ENCODE results near the gene MALL.
"Not testable (repeated sequence)": the region's sequence is repeated elsewhere in the genome, so short reads cannot be mapped to it uniquely, and the experiment has no call there.

Gene MALL

GRCh38 chr2:110095994-110096633, 19.5 kb downstream of the MALL start:
- H3K27ac ChIP-seq (ENCODE audit: low read length): no peak overlapping the region
- no peaks in the 10 kb centered on the region for H3K27me3 ChIP-seq (ENCODE audit: low read depth, low read length)
- no peaks in the 10 kb centered on the region for H3K9me3 ChIP-seq (ENCODE audit: control insufficient read depth in 1 of 2, low read length in 2 of 2)
- no peak overlapping the region for H3K4me3 ChIP-seq (ENCODE audit: low read depth in 1 of 2, low read length in 2 of 2)
- H3K4me1 ChIP-seq (ENCODE audit: control insufficient read depth in 1 of 2, insufficient read depth in 2 of 2, low read length in 2 of 2): peaks cover 0 to 6% of the 10 kb centered on the region in 2 donors
- H3K36me3 ChIP-seq (ENCODE audit: control insufficient read depth in 1 of 2, insufficient read depth in 2 of 2, low read length in 2 of 2): no peaks in the 10 kb centered on the region

- not testable (repeated sequence) for H3K36me3 ChIP-seq (ENCODE audit: control insufficient read depth in 1 of 2, insufficient read depth in 2 of 2, low read length in 2 of 2); H3K27me3 ChIP-seq (ENCODE audit: low read depth, low read length); H3K4me1 ChIP-seq (ENCODE audit: control insufficient read depth in 1 of 2, insufficient read depth in 2 of 2, low read length in 2 of 2); H3K27ac ChIP-seq (ENCODE audit: low read length); H3K4me3 ChIP-seq (ENCODE audit: low read depth in 1 of 2, low read length in 2 of 2); H3K9me3 ChIP-seq (ENCODE audit: control insufficient read depth in 1 of 2, low read length in 2 of 2)
These were observed 20.6 kb downstream of the MALL start for GRCh38 chr2:110094884-110095534.

DNA sequence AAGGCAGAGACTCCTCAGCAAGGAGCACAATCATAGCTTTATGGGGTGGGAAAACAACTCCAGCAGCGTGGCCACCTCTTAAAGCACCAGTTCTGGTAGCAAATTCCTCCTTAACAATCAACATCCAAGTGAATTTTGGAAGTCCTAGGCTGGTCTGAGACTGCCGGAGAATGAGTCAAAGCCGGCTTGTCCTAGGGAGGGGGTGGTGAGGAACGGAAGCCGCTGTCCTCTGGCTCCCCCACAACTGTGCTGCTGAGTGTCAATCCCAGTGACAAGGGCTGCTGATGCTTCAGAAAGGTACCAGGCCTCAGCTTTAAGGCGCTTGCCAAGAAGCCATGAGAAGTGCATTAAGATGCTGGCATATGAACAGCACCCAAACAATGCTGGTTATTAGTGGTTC, 21.7 kb downstream of the MALL start:
- H3K9me3 ChIP-seq (ENCODE audit: control insufficient read depth in 1 of 2, low read length in 2 of 2); H3K27ac ChIP-seq (ENCODE audit: low read length): not testable (repeated sequence)

DNA sequence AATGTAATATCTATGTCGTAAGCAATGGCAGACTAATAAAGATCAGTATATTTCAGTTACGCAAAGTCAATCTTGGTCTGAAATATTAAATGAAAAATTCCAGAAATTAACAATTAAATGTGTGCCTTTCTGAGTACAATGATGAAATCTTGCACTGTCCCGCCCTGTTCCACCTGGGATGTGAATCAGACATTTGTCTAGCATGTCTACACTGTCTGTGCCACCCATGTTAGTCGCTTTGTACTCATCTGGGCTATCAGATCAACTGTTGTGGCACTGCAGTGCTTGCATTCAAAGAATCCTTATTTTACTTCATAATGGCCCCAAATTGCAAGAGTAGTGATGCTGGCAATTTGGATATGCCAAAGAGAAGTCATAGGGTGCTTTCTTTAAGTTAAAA, 25.5 kb downstream of the MALL start:
- not testable (repeated sequence) for H3K4me3 ChIP-seq (ENCODE audit: low read depth in 1 of 2, low read length in 2 of 2); H3K27ac ChIP-seq (ENCODE audit: low read length); H3K27me3 ChIP-seq (ENCODE audit: low read depth, low read length); H3K9me3 ChIP-seq (ENCODE audit: control insufficient read depth in 1 of 2, low read length in 2 of 2); H3K4me1 ChIP-seq (ENCODE audit: control insufficient read depth in 1 of 2, insufficient read depth in 2 of 2, low read length in 2 of 2); H3K36me3 ChIP-seq (ENCODE audit: control insufficient read depth in 1 of 2, insufficient read depth in 2 of 2, low read length in 2 of 2)

More for the DNA sequence above, 21.7 kb downstream of the MALL start:
- H3K4me3 ChIP-seq (ENCODE audit: low read depth in 1 of 2, low read length in 2 of 2); H3K36me3 ChIP-seq (ENCODE audit: control insufficient read depth in 1 of 2, insufficient read depth in 2 of 2, low read length in 2 of 2); H3K27me3 ChIP-seq (ENCODE audit: low read depth, low read length); H3K4me1 ChIP-seq (ENCODE audit: control insufficient read depth in 1 of 2, insufficient read depth in 2 of 2, low read length in 2 of 2): not testable (repeated sequence)

DNA sequence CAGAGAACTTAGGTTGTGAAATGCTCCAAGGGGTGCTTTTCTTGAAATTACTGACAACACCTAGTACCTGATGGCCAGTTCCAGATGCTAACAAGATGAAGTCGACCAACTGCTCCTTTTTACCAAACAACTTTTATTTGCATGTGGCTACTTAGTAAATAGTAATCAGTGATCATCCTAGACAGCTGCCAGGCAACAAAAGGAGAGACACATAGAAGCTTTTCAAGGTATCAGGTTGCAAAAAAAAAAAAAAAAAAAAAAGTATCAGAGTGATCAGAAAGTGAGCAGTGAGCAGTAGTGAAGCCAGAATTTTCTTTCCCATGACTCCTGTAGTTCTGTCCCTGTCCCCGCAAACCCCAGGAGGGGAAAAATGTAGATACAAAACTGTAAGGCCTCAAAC, 31.9 kb downstream of the MALL start:
- H3K36me3 ChIP-seq (ENCODE audit: control insufficient read depth in 1 of 2, insufficient read depth in 2 of 2, low read length in 2 of 2); H3K27ac ChIP-seq (ENCODE audit: low read length); H3K4me1 ChIP-seq (ENCODE audit: control insufficient read depth in 1 of 2, insufficient read depth in 2 of 2, low read length in 2 of 2); H3K9me3 ChIP-seq (ENCODE audit: control insufficient read depth in 1 of 2, low read length in 2 of 2); H3K4me3 ChIP-seq (ENCODE audit: low read depth in 1 of 2, low read length in 2 of 2); H3K27me3 ChIP-seq (ENCODE audit: low read depth, low read length): not testable (repeated sequence)

DNA sequence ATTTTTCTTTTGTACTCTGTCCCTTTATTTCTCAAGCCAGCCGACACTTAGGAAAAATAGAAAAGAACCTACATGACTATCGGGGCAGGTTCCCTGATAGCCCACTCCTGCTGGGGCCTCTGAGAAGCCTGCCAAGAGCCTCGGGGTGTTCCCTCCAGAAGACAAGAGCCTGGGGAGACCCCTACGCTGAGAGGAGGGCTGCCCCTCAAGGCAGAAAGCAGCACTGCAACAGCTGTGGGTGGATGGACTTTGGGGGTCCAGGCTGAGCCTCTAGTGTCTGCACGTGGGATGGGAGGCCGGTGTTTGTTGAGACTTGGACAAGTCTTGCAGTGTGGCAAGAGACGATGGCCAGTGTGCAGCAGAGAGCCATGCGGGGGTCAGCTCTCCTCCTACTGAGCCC, 32.5 kb downstream of the MALL start:
- not testable (repeated sequence) for H3K4me1 ChIP-seq (ENCODE audit: control insufficient read depth in 1 of 2, insufficient read depth in 2 of 2, low read length in 2 of 2); H3K9me3 ChIP-seq (ENCODE audit: control insufficient read depth in 1 of 2, low read length in 2 of 2); H3K4me3 ChIP-seq (ENCODE audit: low read depth in 1 of 2, low read length in 2 of 2); H3K27ac ChIP-seq (ENCODE audit: low read length); H3K36me3 ChIP-seq (ENCODE audit: control insufficient read depth in 1 of 2, insufficient read depth in 2 of 2, low read length in 2 of 2); H3K27me3 ChIP-seq (ENCODE audit: low read depth, low read length)

- H3K4me1 ChIP-seq (ENCODE audit: control insufficient read depth in 1 of 2, insufficient read depth in 2 of 2, low read length in 2 of 2); H3K4me3 ChIP-seq (ENCODE audit: low read depth in 1 of 2, low read length in 2 of 2); H3K27ac ChIP-seq (ENCODE audit: low read length); H3K9me3 ChIP-seq (ENCODE audit: control insufficient read depth in 1 of 2, low read length in 2 of 2); H3K27me3 ChIP-seq (ENCODE audit: low read depth, low read length); H3K36me3 ChIP-seq (ENCODE audit: control insufficient read depth in 1 of 2, insufficient read depth in 2 of 2, low read length in 2 of 2): not testable (repeated sequence)
These were observed 37.5 kb downstream of the MALL start for GRCh38 chr2:110078104-110078503.

GRCh38 chr2:110075896-110076295, 39.7 kb downstream of the MALL start:
- H3K36me3 ChIP-seq (ENCODE audit: control insufficient read depth in 1 of 2, insufficient read depth in 2 of 2, low read length in 2 of 2); H3K27ac ChIP-seq (ENCODE audit: low read length); H3K4me3 ChIP-seq (ENCODE audit: low read depth in 1 of 2, low read length in 2 of 2); H3K4me1 ChIP-seq (ENCODE audit: control insufficient read depth in 1 of 2, insufficient read depth in 2 of 2, low read length in 2 of 2); H3K9me3 ChIP-seq (ENCODE audit: control insufficient read depth in 1 of 2, low read length in 2 of 2); H3K27me3 ChIP-seq (ENCODE audit: low read depth, low read length): not testable (repeated sequence)

DNA sequence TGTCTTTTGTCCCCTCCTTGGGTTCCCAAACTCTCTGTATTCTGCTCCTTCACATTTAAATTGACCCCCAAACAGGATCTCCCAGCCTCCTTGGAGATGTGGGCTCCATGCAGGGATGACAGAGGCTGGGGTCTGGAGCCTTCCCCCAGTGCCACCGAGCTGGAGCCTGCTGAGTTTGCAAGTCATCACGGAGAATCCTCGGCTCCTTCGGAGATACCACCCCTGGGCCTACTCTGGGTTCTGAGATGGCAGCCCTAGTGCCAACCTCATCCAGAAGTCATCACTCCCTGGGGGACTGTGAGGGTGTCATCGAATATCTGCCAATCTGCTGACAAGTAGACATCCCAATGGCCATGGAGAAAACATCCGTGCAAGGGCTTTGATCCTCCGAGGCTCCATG, 45.8 kb downstream of the MALL start:
- H3K4me3 ChIP-seq (ENCODE audit: low read depth in 1 of 2, low read length in 2 of 2); H3K36me3 ChIP-seq (ENCODE audit: control insufficient read depth in 1 of 2, insufficient read depth in 2 of 2, low read length in 2 of 2); H3K27ac ChIP-seq (ENCODE audit: low read length); H3K4me1 ChIP-seq (ENCODE audit: control insufficient read depth in 1 of 2, insufficient read depth in 2 of 2, low read length in 2 of 2); H3K9me3 ChIP-seq (ENCODE audit: control insufficient read depth in 1 of 2, low read length in 2 of 2); H3K27me3 ChIP-seq (ENCODE audit: low read depth, low read length): not testable (repeated sequence)

DNA sequence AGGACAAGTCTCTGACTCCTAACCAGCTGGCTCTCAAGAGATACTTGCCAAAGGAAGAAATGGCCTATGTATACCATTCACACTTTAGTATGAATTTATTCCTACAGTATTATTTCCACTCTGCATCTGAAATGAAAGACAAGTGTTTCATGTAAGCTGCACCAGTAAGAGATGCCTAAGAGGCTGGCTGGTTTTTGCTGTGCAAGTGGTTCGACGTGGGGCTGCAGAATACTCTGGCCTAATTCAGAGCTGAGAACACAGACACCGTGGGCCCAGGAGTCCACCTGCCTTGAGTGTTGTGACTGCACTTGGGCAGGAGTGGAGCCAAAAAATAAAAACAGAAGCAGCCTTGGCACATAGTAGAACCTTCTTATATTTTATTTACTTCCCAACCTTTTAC, 47.5 kb downstream of the MALL start:
- H3K36me3 ChIP-seq (ENCODE audit: control insufficient read depth in 1 of 2, insufficient read depth in 2 of 2, low read length in 2 of 2); H3K4me3 ChIP-seq (ENCODE audit: low read depth in 1 of 2, low read length in 2 of 2); H3K4me1 ChIP-seq (ENCODE audit: control insufficient read depth in 1 of 2, insufficient read depth in 2 of 2, low read length in 2 of 2); H3K9me3 ChIP-seq (ENCODE audit: control insufficient read depth in 1 of 2, low read length in 2 of 2); H3K27ac ChIP-seq (ENCODE audit: low read length); H3K27me3 ChIP-seq (ENCODE audit: low read depth, low read length): not testable (repeated sequence)

DNA sequence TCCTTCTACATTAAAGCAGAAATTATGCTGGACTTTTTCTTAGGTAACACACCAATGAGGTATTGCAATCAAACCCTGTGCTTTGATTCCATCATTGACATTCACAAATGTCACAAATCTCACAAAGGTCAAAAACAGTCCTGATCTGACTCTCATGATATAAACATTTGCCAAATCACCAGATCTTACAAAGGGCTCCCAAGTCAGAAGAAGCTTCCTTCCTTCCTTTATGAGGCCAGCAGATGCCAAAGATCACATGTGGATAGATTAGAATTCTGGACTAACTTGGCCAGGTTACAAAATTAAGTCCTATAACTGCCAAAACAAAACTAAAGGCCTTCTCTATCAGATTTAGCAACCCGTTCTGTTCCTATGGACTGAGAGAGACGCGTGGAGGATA, 53.3 kb downstream of the MALL start:
- not testable (repeated sequence) for H3K36me3 ChIP-seq (ENCODE audit: control insufficient read depth in 1 of 2, insufficient read depth in 2 of 2, low read length in 2 of 2); H3K4me3 ChIP-seq (ENCODE audit: low read depth in 1 of 2, low read length in 2 of 2); H3K27ac ChIP-seq (ENCODE audit: low read length); H3K9me3 ChIP-seq (ENCODE audit: control insufficient read depth in 1 of 2, low read length in 2 of 2); H3K4me1 ChIP-seq (ENCODE audit: control insufficient read depth in 1 of 2, insufficient read depth in 2 of 2, low read length in 2 of 2); H3K27me3 ChIP-seq (ENCODE audit: low read depth, low read length)

DNA sequence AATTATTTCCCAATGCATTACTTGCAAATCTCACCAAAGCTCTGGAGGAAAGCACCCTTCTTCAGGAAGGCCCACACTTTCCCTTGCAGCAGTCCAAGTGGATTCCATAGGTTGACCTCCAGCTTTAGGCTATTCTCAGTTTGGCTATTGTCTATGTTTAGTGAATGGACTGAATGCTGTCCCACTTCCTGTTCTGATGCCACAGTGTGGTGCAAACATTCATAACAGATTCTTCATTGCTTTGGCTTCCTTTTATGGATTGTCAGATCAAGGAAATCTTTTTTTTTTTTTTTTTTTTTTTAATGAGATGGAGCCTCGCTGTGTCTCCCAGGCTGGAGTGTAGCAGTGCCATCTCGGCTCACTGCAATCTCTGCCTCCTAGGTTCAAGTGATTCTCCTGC, 55.1 kb downstream of the MALL start:
- not testable (repeated sequence) for H3K27me3 ChIP-seq (ENCODE audit: low read depth, low read length); H3K4me1 ChIP-seq (ENCODE audit: control insufficient read depth in 1 of 2, insufficient read depth in 2 of 2, low read length in 2 of 2); H3K36me3 ChIP-seq (ENCODE audit: control insufficient read depth in 1 of 2, insufficient read depth in 2 of 2, low read length in 2 of 2); H3K9me3 ChIP-seq (ENCODE audit: control insufficient read depth in 1 of 2, low read length in 2 of 2); H3K27ac ChIP-seq (ENCODE audit: low read length); H3K4me3 ChIP-seq (ENCODE audit: low read depth in 1 of 2, low read length in 2 of 2)
